HCT116 (cell line): Measurements from ENCODE around the gene NLRP8. TPM values are rescaled to one million over a fixed set of nuclear protein-coding genes. Genes with fewer than 3 reads are reported as not detected.

ENCODE experiments used
- ATAC-seq: fragments of 200-7000 bp; cut with Tn5 transposase; 2 replicates; pipeline ENCODE4 v1.9.1; 2020; ENCODE audit warnings: mild to moderate bottlenecking, moderate library complexity
- BruUV-seq: library from RNA; stranded (reverse); fragments of 400-500 nt; replicated peaks from 2 replicates; lab custom pipeline; 2021; lab: Mats Ljungman, UMichigan
- CTCF ChIA-PET: fragments of 300-600 bp; sonication (Branson Sonifier 250); formaldehyde crosslinking; loops from one replicate; lab custom pipeline; 2021; ENCODE audit warnings: antibody characterized with exemption; lab: Charles Lee
- POLR2A ChIA-PET: fragments of 300-600, 350-600 bp; sonication (Branson Sonifier 250); formaldehyde crosslinking; loops from one replicate; lab custom pipeline; 2021; ENCODE audit warnings: antibody characterized with exemption; lab: Charles Lee
- RAD21 ChIA-PET, 2 experiments: fragments of 300-600 bp; sonication (Branson Sonifier 250); formaldehyde crosslinking; loops; one replicate each; lab custom pipeline; 2023; ENCODE audit warnings: low total read pairs in 2 of 2; ENCODE audit not compliant: uncharacterized antibody in 2 of 2, unreplicated experiment in 2 of 2, low non-redundant PET in 1 of 2; lab: Charles Lee
- DNase-seq: peaks from one replicate; pipeline ENCODE4 v3.0.0-alpha.2; 2010; ENCODE audit warnings: low read depth, low spot score
- H2AFZ ChIP-seq: fragments of 200-600 bp; shearing (Covaris generic), sonication (generic); 2 replicates; pipeline ENCODE4 v1.6.1; 2017; ENCODE audit warnings: low read depth, mixed run types, mixed read lengths, antibody characterized with exemption, low read length; ENCODE audit not compliant: poor library complexity, severe bottlenecking
- H3K27ac ChIP-seq: 2 replicates; pipeline ENCODE4 v1.5.1; 2012; ENCODE audit warnings: low read depth, low read length
- H3K27me3 ChIP-seq: fragments of 200-600 bp; sonication (generic); 2 replicates; pipeline ENCODE4 v1.6.1; 2016; ENCODE audit warnings: mixed run types, low read length, mixed read lengths; ENCODE audit not compliant: insufficient read depth
- H3K36me3 ChIP-seq, 2 experiments: fragments of 200-500 bp in 1 of 2; fragments of 200-600 bp in 1 of 2; sonication (Bioruptor generic) in 1 of 2; sonication (generic) in 1 of 2; 2 replicates each; pipeline versions ENCODE4 v1.5.1 to v1.6.1; 2014 to 2016; ENCODE audit warnings: low read length in 2 of 2, inconsistent platforms in 1 of 2, mixed read lengths in 1 of 2, mixed run types in 1 of 2; ENCODE audit not compliant: insufficient read depth in 2 of 2, control insufficient read depth in 1 of 2
- H3K4me1 ChIP-seq, 2 experiments: fragments of 200-600 bp in 1 of 2; sonication (generic) in 1 of 2; 2 replicates each; pipeline versions ENCODE4 v1.5.1 to v1.6.1; 2012 to 2017; ENCODE audit warnings: low read length in 2 of 2, inconsistent platforms in 1 of 2, mild to moderate bottlenecking in 1 of 2, mixed read lengths in 1 of 2, mixed run types in 1 of 2, moderate library complexity in 1 of 2; ENCODE audit not compliant: insufficient read depth in 2 of 2, control insufficient read depth in 1 of 2
- H3K4me2 ChIP-seq: fragments of 200-600 bp; sonication (generic); 2 replicates; pipeline ENCODE4 v1.6.1; 2017; ENCODE audit warnings: mixed run types, low read length, mixed read lengths
- H3K4me3 ChIP-seq, 2 experiments: fragments of 200-600 bp in 1 of 2; sonication (generic) in 1 of 2; replicated peaks in 1 of 2; 2 replicates each; pipeline ENCODE4 v1.5.1; 2011 to 2016; ENCODE audit warnings: low read length in 2 of 2, control low read depth in 1 of 2, low read depth in 1 of 2, mild to moderate bottlenecking in 1 of 2, mixed read lengths in 1 of 2, mixed run types in 1 of 2
- H3K79me2 ChIP-seq: fragments of 200-600 bp; sonication (generic); 2 replicates; pipeline ENCODE4 v1.6.1; 2017; ENCODE audit warnings: mild to moderate bottlenecking, mixed run types, low read length, moderate library complexity, mixed read lengths; ENCODE audit not compliant: insufficient read depth
- H3K9ac ChIP-seq: fragments of 200-600 bp; sonication (generic); 2 replicates; pipeline ENCODE4 v1.6.1; 2016; ENCODE audit warnings: low read length, mixed read lengths
- H3K9me2 ChIP-seq: fragments of 200-600 bp; sonication (generic), shearing (Covaris generic); 2 replicates; pipeline ENCODE4 v1.6.1; 2017; ENCODE audit warnings: mixed run types, mild to moderate bottlenecking, moderate library complexity; ENCODE audit not compliant: insufficient read depth
- H3K9me3 ChIP-seq, 2 experiments: fragments of 200-500 bp in 1 of 2; fragments of 200-600 bp in 1 of 2; sonication (Bioruptor generic) in 1 of 2; sonication (generic) in 1 of 2; 2 replicates each; pipeline ENCODE4 v1.6.1; 2014 to 2017; ENCODE audit warnings: low read length in 2 of 2, mixed read lengths in 2 of 2, inconsistent platforms in 1 of 2, low read depth in 1 of 2, mild to moderate bottlenecking in 1 of 2, mixed run types in 1 of 2, moderate library complexity in 1 of 2; ENCODE audit not compliant: control insufficient read depth in 1 of 2, insufficient read depth in 1 of 2
- H4K20me1 ChIP-seq: fragments of 200-600 bp; sonication (generic), shearing (Covaris generic); 2 replicates; pipeline ENCODE4 v1.6.1; 2017; ENCODE audit warnings: mixed run types, mild to moderate bottlenecking, moderate library complexity; ENCODE audit not compliant: insufficient read depth
- CBX3 ChIP-seq: IDR thresholded peaks from 2 replicates; pipeline ENCODE4 v1.6.1; 2012; ENCODE audit warnings: low read depth
- EGR1 ChIP-seq: IDR thresholded peaks from 2 replicates; pipeline ENCODE4 v1.6.1; 2012; ENCODE audit warnings: low read depth
- ELF1 ChIP-seq: IDR thresholded peaks from 2 replicates; pipeline ENCODE4 v1.6.1; 2012; ENCODE audit warnings: low read depth, borderline replicate concordance
- EZH2 ChIP-seq: fragments of 200-600 bp; sonication (generic); IDR thresholded peaks from 2 replicates; pipeline ENCODE4 v1.6.1; 2017; ENCODE audit warnings: antibody characterized with exemption, mixed run types
- JUND ChIP-seq: IDR thresholded peaks from 2 replicates; pipeline ENCODE4 v1.6.1; 2012
- POLR2A ChIP-seq: IDR thresholded peaks from 2 replicates; pipeline ENCODE4 v1.7.0; 2011; ENCODE audit warnings: borderline replicate concordance; ENCODE audit not compliant: insufficient read depth, insufficient read length; ENCODE audit errors: extremely low read depth
- POLR2AphosphoS5 ChIP-seq: IDR thresholded peaks from 2 replicates; pipeline ENCODE4 v1.6.1; 2011; ENCODE audit warnings: mild to moderate bottlenecking, low read depth, low read length, moderate library complexity
- RAD21 ChIP-seq: IDR thresholded peaks from 2 replicates; pipeline ENCODE4 v1.6.1; 2012; ENCODE audit warnings: low read depth, mild to moderate bottlenecking
- SRF ChIP-seq: IDR thresholded peaks from 2 replicates; pipeline ENCODE4 v1.6.1; 2012; ENCODE audit warnings: low read depth
- YY1 ChIP-seq: IDR thresholded peaks from 2 replicates; pipeline ENCODE4 v1.6.1; 2011; ENCODE audit warnings: low read length, low read depth, moderate library complexity, mild to moderate bottlenecking; ENCODE audit not compliant: insufficient replicate concordance; ENCODE audit errors: extremely low read depth
- ZFX ChIP-seq: fragments of 450-650 bp; IDR thresholded peaks from 2 replicates; pipeline ENCODE4 v1.6.1; 2017
- ZNF274 ChIP-seq: fragments of 200-500 bp; sonication (Bioruptor generic); IDR thresholded peaks from 2 replicates; pipeline ENCODE4 v1.6.1; 2014; ENCODE audit warnings: mild to moderate bottlenecking, low read depth, low read length, inconsistent platforms
- intact Hi-C: fragments of 100-400 bp; cut with micrococcal nuclease; formaldehyde crosslinking; loops from 2 replicates; pipeline ENCODE4 v1.10.0; 2022
- total RNA-seq: library from RNA; stranded (reverse); gene quantifications from one replicate; pipeline ENCODE4 v1.2.1, GENCODE V29; 2021; ENCODE audit not compliant: unreplicated experiment
- TF ChIP-seq, protein P1 (sequence below): IDR thresholded peaks from 2 replicates; pipeline ENCODE4 v1.6.1; 2012; ENCODE audit warnings: low read depth
- TF ChIP-seq, protein P2 (sequence below): IDR thresholded peaks from 2 replicates; pipeline ENCODE4 v1.6.1; 2012

NLRP8 gene
- total RNA-seq, 1 experiment from 2014 or later = not detected

DNA sequence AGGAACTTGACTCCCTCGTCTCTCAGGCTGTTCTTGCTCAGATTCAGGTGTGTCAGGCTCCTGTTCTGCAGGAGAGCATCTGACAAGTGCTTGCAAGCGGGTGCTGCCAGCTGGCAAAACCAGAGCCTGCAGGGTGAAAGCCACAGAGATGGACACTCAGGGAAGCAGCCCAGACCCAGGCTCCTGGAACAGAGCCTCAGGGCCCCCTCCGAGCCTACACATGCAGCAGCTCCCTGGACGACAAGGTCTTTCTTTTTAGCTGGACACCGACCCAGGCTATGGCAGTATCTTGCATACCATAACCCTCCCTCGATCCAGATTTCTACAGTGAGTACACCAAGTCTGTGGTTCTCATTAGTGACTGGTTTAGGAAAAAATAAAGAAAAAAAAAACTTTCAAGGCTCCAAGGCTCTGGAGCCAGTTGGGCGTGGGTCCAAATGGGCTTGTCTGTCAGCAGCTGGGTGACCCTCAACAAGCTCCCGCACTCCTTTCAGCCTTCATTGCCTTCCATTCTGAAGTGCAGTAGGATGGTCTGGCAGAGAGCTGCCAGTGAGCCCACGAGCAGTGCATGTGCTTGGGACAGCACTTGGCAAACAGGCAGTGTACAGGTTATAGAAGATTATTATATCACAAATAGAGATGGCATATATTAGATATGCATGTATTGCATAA, 45.4 kb upstream of the NLRP8 start:
- no peaks in the 10 kb centered on the region for H3K9me2 ChIP-seq
- H2AFZ ChIP-seq = no peak overlapping the region
- ATAC-seq = no peak
- ChIA-PET RAD21 (no interaction called here), POLR2A (no interaction called here), CTCF (no interaction called here)
- TF ChIP-seq JUND (no peak), ZNF274 (no peak), YY1 (no peak), EGR1 (no peak), POLR2AphosphoS5 (no peak), CBX3 (no peak), POLR2A (no peak), ZFX (no peak), SRF (no peak), ELF1 (no peak), EZH2 (no peak), RAD21 (no peak)
- TF ChIP-seq, protein P1, sequence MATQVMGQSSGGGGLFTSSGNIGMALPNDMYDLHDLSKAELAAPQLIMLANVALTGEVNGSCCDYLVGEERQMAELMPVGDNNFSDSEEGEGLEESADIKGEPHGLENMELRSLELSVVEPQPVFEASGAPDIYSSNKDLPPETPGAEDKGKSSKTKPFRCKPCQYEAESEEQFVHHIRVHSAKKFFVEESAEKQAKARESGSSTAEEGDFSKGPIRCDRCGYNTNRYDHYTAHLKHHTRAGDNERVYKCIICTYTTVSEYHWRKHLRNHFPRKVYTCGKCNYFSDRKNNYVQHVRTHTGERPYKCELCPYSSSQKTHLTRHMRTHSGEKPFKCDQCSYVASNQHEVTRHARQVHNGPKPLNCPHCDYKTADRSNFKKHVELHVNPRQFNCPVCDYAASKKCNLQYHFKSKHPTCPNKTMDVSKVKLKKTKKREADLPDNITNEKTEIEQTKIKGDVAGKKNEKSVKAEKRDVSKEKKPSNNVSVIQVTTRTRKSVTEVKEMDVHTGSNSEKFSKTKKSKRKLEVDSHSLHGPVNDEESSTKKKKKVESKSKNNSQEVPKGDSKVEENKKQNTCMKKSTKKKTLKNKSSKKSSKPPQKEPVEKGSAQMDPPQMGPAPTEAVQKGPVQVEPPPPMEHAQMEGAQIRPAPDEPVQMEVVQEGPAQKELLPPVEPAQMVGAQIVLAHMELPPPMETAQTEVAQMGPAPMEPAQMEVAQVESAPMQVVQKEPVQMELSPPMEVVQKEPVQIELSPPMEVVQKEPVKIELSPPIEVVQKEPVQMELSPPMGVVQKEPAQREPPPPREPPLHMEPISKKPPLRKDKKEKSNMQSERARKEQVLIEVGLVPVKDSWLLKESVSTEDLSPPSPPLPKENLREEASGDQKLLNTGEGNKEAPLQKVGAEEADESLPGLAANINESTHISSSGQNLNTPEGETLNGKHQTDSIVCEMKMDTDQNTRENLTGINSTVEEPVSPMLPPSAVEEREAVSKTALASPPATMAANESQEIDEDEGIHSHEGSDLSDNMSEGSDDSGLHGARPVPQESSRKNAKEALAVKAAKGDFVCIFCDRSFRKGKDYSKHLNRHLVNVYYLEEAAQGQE = no peak
- TF ChIP-seq, protein P2, sequence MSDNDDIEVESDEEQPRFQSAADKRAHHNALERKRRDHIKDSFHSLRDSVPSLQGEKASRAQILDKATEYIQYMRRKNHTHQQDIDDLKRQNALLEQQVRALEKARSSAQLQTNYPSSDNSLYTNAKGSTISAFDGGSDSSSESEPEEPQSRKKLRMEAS = no peak
- H3K27ac ChIP-seq = no peak overlapping the region
- H3K79me2 ChIP-seq = no peaks in the 10 kb centered on the region
- no peaks in the 10 kb centered on the region for H3K9me3 ChIP-seq
- no peaks in the 10 kb centered on the region for H3K4me1 ChIP-seq
- H3K27me3 ChIP-seq = peaks cover 22% of the 10 kb centered on the region
- no peak overlapping the region for H3K4me2 ChIP-seq
- no TSS peak for BruUV-seq
- DNase-seq = no peak
- no peak overlapping the region for H3K4me3 ChIP-seq
- no peak overlapping the region for H3K9ac ChIP-seq
- no peaks in the 10 kb centered on the region for H4K20me1 ChIP-seq
- no peaks in the 10 kb centered on the region for H3K36me3 ChIP-seq
- intact Hi-C loops = no loop called here
